ENCODE measurements around the gene LILRA2.

The LILRA2 gene

DNA sequence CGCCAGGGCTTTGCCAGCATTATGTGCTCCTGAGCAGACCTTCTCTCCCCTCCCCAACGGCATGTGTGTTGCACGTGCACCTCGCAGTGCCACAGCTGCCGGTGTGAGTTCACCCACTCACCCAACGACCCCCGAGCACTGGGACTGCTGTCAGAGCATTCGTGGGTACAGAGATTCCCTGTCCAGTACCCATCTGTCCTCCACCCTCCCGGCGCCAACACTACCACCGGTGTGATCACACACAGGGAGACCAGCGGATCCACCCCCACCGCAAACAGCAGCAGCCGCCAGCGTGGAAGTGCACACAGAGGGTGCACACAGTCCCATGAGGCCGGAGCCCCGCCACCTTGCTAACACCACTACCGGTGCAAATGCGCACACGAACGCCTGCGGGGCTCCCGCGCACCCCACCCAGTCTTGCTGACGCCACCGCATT is 35.8 kb downstream of the LILRA2 start:
- TF ChIP-seq, protein P1, sequence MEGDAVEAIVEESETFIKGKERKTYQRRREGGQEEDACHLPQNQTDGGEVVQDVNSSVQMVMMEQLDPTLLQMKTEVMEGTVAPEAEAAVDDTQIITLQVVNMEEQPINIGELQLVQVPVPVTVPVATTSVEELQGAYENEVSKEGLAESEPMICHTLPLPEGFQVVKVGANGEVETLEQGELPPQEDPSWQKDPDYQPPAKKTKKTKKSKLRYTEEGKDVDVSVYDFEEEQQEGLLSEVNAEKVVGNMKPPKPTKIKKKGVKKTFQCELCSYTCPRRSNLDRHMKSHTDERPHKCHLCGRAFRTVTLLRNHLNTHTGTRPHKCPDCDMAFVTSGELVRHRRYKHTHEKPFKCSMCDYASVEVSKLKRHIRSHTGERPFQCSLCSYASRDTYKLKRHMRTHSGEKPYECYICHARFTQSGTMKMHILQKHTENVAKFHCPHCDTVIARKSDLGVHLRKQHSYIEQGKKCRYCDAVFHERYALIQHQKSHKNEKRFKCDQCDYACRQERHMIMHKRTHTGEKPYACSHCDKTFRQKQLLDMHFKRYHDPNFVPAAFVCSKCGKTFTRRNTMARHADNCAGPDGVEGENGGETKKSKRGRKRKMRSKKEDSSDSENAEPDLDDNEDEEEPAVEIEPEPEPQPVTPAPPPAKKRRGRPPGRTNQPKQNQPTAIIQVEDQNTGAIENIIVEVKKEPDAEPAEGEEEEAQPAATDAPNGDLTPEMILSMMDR (IDR thresholded peaks at IDR 0.05; ENCODE audit: insufficient read depth, low read length, poor library complexity, severe bottlenecking): no peak
- Histone ChIP-seq H3K36me3 (ENCODE audit: control insufficient read depth, insufficient read depth, low read length) (no peaks in the 10 kb centered on the region), H3K27me3 (replicated peaks; ENCODE audit: control insufficient read depth, insufficient read depth, low read length) (no peaks in the 10 kb centered on the region), H3K4me3 (replicated peaks; ENCODE audit: low read depth, low read length) (no peak overlapping the region)
- no peak for DNase-seq (ENCODE audit: extremely low read depth, insufficient read length)

DNA sequence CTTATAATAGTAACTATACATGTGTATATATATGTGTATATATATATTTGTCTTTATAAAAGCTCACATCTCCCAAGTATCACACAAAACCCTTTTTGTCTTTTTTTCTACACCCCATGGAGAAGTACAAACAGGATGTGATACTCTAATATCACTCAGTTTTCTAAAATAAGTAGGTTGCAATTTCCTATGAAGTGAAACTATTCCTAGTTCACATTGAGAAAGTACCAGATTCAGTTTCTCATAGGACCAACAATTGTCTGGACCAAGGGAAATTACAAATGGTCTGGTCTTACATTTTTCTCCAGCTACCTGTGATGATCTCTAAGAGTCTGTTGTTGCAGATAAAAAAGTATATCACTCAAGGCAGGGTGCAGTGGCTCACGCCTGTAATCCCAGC is 38.8 kb downstream of the LILRA2 start:
- H3K27me3 ChIP-seq (replicated peaks; ENCODE audit: control insufficient read depth, insufficient read depth, low read length): no peaks in the 10 kb centered on the region
- TF ChIP-seq, protein P1 (IDR thresholded peaks at IDR 0.05; ENCODE audit: insufficient read depth, low read length, poor library complexity, severe bottlenecking): no peak
- no peak for DNase-seq (ENCODE audit: extremely low read depth, insufficient read length)
- no peak overlapping the region for H3K4me3 ChIP-seq (replicated peaks; ENCODE audit: low read depth, low read length)
- no peaks in the 10 kb centered on the region for H3K36me3 ChIP-seq (ENCODE audit: control insufficient read depth, insufficient read depth, low read length)

DNA sequence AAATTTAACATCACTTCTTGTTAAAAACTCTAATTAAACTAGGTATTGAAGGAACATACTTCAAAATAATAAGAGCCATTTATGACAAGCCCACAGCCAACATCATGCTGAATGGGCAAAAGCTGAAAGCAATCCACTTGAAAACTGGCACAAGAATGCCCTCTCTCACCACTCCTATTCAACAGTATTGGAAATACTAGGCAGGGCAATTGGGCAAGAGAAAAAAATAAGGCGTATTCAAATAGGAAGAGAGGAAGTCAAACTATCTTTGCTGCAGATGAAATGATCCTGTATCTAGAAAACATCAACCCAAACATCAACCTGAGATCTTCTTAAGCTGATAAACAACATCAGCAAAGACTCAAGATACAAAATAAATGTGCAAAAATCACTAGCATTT is 41.1 kb downstream of the LILRA2 start:
- Histone ChIP-seq H3K4me3 (replicated peaks; ENCODE audit: low read depth, low read length) (no peak overlapping the region), H3K27me3 (replicated peaks; ENCODE audit: control insufficient read depth, insufficient read depth, low read length) (no peaks in the 10 kb centered on the region), H3K36me3 (ENCODE audit: control insufficient read depth, insufficient read depth, low read length) (no peaks in the 10 kb centered on the region)
- TF ChIP-seq, protein P1 (IDR thresholded peaks at IDR 0.05; ENCODE audit: insufficient read depth, low read length, poor library complexity, severe bottlenecking): no peak
- DNase-seq (ENCODE audit: extremely low read depth, insufficient read length): no peak

DNA sequence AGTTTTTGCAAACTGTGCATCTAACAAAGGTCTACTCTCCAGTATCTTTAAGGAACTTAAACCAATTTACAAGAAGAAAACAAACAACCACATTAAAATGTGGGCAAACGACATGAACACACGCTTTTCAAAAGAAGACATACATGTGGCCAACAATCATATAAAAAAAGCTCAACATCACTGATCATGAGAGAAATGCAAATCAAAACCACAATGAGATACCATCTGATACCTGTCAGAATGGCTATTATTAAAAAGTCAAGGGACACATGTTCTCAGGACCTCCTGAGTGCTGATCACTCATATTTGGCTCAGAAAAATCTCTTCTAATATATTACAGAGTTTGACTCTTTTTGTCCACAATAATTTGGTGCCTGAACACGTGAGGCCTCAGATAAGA is 42.5 kb downstream of the LILRA2 start:
- Histone ChIP-seq H3K4me3 (replicated peaks; ENCODE audit: low read depth, low read length) (peak overlapping the region; percentile 85), H3K36me3 (ENCODE audit: control insufficient read depth, insufficient read depth, low read length) (no peaks in the 10 kb centered on the region), H3K27me3 (replicated peaks; ENCODE audit: control insufficient read depth, insufficient read depth, low read length) (no peaks in the 10 kb centered on the region)
- TF ChIP-seq, protein P1 (IDR thresholded peaks at IDR 0.05; ENCODE audit: insufficient read depth, low read length, poor library complexity, severe bottlenecking): no peak
- DNase-seq (ENCODE audit: extremely low read depth, insufficient read length): peak; percentile 37

DNA sequence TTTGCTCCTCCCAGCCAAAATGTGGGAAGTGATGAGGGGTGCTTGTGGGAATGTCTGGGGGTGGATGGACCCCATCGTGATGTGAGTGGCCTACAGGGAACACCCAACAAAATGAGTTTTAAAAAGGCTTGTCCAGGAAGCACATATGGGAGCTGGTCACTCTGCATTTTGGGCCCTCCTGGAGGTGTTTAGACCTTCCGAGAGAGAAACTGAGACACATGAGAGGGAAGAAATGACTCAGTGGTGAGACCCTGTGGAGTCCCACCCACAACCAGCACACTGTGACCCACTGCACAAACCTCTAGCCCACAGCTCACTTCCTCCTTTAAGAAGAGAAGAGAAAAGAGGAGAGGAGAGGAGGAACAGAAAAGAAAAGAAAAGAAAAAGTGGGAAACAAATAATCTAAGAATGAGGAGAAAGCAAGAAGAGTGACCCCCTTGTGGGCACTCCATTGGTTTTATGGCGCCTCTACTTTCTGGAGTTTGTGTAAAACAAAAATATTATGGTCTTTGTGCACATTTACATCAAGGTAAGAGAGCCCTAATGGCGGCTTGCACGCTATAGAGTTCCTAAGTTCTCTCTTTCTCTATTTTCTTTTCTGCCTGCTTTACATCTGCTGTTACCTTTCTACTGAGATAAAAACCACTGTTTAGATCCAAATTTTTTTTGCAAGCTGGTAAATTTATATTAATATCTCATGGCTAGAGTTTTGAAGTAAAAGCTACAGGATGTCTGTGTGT is 43.4 kb downstream of the LILRA2 start:
- TF ChIP-seq, protein P1 (IDR thresholded peaks at IDR 0.05; ENCODE audit: insufficient read depth, low read length, poor library complexity, severe bottlenecking): no peak
- peak; percentile 78 for DNase-seq (ENCODE audit: extremely low read depth, insufficient read length)
- Histone ChIP-seq H3K4me3 (replicated peaks; ENCODE audit: low read depth, low read length) (peak overlapping the region; percentile 85), H3K27me3 (replicated peaks; ENCODE audit: control insufficient read depth, insufficient read depth, low read length) (no peaks in the 10 kb centered on the region), H3K36me3 (ENCODE audit: control insufficient read depth, insufficient read depth, low read length) (no peaks in the 10 kb centered on the region)

Data from GM06990 (cell line).